Left kidney (tissue), 2 donors: ENCODE results near the gene GFAP. TPM values are rescaled to one million over a fixed set of nuclear protein-coding genes. Genes with fewer than 3 reads are reported as not detected.

Experiments
- DNase-seq: peaks from one replicate; pipeline ENCODE4 v3.0.0-alpha.2; 2013
- polyA plus RNA-seq: library from polyadenylated mRNA; unstranded; fragments of 120-200 nt; gene quantifications from one replicate; pipeline ENCODE4 v1.2.1, GENCODE V29; 2013; ENCODE audit not compliant: insufficient read length

Gene GFAP
- polyA plus RNA-seq, 1 donor = 0.58 TPM

DNA sequence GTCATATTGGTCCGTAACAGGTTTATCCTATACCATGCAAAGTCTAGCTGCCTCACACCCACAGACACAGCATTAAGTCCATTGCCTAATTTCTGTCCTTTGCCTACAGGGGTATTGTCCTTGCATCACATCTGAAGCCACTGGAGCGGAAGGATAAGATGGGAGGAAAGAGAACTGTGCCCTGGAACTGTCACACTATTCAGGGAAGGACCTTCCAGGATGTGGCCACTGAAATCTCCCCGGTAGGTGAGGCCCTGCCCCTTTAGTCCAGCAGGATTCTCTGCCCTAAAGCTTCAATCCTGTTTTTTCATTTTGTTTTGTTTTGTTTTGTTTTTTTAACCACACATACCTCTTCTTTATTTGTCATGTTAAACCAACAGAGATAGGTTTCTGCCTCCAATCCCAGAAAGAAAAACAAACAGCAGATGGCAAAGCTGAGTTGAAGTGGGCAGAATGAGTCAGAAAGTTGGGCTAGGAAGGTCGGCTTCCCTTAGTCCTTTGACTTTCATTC is 13.8 kb downstream of the GFAP start:
- DNase-seq = no peak

DNA sequence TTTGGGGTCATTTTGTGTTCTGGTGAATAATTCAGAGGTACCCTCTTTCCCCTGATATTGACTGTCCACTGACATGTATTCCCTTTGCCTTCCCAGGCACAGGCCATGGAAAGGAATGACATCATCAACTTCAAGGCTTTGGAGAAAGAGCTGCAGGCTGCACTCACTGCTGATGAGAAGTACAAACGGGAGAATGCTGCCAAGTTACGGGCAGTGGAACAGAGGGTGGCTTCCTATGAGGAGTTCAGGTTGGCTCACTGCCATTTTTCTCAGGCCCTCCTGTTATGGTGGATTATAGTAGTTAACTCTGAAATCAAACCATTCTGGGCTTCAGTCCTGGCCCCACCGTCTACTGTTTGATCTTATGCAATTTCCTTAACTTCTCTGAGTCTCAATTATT is 14.4 kb downstream of the GFAP start:
- DNase-seq = no peak

DNA sequence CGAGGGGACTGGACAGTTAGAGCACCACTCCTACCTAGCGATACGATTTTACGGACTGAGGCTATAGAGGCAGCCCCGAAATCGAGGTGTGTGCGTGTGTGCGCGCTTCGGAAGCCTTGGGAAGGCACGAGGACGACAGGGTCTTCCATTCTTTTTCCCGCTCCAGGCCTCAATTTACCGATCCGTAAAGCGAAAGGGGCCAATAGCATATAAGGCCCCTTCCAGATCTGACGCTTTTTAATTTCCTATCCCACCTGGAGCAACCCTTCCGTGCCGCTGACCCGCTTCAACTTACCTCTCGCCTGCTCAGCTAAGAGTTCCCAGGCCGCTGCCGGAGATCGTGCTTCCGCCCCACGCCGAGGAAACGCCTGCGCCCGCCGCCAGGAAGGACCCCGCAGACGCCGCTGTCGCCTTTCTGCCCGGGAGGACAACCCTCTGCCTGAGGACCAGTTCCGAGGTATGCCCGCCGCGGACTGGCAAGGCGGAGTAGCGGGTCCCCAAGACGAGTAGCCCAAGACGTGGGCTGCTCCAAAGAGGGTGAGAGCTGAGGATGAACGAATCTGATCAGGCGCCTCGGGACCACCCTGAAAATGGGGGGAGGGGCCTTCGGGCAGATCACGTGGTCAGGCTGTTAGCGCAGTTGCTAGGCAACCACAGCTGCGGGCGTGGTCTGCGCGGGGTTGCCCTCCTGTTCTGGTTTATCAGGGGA is 16.1 kb downstream of the GFAP start, which contains the start of gene EFTUD2:
TSS of gene EFTUD2 (minus strand) at position 372 of the 709 bp plus-strand sequence. CDS start 4,924 bp downstream, outside the sequence.
- DNase-seq = peak; percentile 89

DNA sequence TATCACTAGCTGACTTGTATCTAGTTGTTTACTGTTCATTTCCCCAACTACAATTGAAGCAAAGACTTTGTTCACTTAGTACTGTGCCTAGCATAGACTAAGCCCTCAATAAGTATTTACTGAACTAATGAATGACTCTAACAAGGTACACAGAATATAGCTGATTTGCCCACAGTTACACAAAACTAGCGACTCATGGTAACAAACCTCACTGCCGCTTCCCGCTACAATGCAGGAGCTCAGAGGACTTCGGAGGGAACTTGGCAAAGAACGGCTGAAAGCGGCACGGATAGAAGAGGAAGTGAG is 16.6 kb downstream of the GFAP start:
- no peak for DNase-seq

DNA sequence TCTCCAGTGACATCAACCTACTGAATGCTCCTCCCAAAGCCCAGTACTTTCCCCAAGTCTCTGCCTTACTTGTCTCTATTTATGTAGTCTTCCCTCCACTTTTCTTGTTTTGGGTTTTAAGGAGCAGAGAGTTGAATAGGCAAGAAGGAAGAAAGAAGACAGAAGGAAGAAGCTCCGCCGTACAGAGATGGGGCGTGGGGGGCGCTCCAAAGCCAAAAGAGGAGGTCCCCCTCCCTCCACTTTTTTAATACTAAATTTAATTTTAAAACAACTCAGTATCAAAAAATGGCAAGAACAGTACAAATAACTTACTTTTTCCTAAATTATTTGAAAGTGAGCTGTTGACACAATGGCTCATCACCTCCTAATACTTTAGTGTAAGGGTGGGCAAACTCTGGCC is 20.7 kb downstream of the GFAP start:
- DNase-seq = no peak

DNA sequence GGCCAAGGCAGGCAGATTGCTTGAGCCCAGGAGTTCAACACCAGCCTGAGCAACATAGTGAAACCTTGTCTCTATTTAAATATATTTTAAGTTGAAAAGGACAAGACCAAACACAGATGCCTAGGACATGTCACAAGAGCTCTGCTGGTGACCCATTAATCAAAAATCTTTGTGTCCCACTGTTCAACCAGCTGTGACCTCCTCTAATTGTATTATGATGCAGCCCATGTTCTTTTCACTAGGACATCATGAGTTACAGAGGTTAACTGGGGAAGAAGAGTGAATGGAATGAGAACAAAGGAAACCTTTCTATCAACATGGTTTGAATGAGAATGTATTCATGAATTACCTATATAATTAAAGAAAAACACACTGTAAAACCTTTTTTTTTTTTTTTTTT is 23.1 kb downstream of the GFAP start:
- DNase-seq = no peak

DNA sequence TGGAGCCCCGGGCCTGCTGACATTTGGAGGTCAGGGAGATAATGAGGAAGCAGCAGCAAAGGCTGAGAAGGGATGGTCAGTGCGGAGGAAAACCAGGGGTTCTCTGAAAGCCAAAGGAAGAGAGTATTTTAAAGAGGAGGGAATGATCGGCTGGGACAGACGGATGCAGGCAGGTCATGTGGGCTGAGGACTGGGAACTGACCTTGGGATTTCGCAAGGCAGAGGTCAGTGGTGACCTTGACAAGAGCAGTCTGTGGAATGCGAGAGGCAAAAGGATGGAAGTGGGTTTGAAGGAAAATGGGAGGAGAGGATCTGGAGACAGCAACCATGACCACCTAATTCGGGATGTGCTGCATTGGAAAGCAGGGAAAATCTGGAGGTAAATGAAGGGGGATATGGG is 26.3 kb downstream of the GFAP start:
- no peak for DNase-seq

DNA sequence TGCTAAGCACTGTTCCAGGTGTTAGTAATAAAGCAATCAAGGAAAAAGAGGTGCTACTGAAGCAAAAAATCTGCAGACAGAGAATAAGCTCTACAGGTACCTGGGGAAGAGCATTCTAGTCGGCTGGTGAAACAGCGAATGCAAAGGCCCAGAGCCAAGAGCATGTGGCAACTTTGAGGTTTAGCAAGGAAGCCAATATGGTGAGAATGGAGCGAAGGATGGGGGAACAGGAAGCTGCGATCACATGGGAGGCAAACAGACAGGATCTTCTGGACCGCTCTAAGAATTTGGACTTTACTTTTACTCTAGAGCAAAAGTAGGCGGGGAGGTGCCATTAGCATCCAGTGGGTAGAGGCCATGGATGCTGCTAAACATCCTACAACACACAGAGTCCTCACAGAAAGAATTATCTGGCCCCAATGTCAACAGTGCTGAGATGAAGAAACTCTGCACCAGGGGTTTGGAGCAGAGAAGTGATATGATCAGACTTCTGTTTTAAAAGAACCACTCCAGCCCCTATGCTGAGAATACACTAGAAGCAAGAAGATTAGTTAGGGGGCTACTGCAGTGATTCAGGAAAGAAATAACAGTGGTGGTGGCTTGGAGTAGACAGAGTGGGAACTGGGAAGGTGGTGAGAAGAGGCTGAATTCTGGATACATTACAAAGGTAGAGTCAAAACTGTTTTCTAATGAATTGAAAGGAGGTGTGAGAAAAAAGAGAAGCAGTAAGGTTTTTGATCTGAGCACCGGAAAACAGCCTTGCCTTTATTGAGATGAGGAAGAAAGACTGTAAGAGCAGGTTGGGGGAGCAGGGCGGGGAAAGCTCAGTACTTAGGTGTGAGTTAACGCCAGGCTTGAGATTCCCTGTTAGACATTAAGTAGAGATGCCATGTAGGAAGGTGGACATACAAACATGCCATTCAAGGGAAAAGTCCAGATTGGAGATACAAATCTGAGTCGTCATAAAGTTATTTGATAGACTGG is 27.0 kb downstream of the GFAP start:
- DNase-seq = no peak

DNA sequence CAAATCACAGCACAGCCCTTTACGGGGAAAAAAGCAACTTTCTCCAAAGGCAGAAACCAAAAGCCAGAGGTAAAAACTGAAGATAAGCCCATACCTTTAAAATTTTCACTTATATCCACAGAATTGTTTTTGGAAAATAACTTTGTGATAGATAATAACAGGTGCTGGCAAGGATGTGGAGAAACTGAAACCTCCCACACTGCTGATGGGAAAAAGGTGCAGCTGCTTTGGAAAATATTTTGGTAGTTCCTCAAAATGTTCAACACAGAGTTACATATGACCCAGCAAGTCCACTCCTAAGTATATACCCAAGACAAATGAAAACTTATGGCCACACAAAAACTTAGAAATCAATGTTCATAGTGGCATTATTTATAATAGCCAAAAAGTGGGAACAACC is 28.3 kb downstream of the GFAP start:
- no peak for DNase-seq

DNA sequence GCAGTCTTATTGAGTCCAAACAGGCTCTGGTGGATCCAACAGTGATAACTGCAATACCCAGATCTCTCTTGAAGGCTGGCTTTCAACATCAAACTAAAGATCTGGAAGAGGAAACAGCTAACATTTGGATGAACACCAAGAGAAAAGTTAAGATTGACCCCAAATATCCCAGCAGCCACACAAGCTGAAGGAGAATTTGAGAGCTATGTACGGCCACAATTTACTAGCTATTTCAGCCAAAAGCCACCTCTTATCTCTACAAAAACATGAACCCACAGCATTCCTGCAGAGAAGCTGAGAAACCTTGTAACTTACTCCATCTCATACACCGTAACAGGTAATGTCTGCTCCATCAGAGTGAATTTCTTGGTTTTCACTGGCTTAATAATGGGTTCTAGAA is 30.4 kb downstream of the GFAP start:
- no peak for DNase-seq

DNA sequence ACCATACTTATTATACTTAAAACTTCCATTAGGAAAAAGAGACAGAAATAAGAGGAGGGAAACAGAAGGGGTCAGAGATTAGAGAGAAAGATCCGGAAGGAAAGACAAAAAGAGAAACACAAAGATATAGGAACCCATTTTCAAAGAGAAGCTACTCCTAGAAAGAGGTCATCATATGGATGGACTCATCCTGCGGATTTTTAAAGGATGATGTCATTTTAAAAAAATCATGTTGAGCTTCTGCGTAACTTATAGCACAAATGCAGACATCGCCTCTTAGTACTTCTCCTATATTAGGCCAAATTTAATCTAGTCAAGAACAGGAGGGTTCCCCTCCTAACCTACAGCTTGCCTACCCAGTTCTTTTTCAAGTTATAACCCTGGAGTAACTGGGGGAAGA is 34.2 kb downstream of the GFAP start:
- no peak for DNase-seq

DNA sequence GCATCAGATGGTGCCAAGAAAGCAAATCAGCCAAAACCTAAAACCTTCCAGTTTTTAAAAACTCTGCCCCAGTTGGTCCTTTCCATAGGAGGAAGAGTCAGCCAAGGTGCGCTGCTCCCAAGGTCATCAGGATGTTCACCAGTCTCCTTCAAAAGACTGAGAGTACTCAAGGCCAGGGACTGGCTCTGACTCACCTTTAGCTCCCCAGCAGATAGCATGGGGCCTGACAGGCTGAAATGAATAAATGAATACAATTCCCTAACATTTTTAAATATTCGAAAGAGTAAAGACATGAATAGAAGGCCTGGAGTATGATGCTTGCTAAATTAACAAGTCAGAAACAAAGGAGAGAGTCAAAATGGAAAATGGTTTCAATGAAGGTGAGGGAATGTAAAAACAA is 35.2 kb downstream of the GFAP start:
- DNase-seq = no peak

DNA sequence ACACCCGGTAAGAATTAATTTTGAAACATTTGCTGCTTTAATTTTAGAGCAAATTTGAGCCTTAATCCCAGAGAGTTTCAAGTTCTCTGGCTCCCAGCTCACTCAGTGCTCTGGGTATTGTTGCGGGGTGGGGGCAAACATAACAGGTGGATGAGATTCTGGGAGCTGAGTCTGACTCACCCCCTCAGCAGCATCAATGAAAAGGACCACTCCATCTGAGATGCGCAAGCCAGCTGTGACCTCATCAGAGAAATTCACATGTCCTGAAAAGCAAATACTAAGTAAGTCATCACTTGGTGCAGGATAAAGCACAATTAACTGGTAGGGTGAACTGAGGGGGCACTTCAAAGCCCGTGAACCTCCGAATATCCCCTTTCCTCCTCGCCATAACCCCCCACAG is 35.9 kb downstream of the GFAP start:
- DNase-seq = no peak

DNA sequence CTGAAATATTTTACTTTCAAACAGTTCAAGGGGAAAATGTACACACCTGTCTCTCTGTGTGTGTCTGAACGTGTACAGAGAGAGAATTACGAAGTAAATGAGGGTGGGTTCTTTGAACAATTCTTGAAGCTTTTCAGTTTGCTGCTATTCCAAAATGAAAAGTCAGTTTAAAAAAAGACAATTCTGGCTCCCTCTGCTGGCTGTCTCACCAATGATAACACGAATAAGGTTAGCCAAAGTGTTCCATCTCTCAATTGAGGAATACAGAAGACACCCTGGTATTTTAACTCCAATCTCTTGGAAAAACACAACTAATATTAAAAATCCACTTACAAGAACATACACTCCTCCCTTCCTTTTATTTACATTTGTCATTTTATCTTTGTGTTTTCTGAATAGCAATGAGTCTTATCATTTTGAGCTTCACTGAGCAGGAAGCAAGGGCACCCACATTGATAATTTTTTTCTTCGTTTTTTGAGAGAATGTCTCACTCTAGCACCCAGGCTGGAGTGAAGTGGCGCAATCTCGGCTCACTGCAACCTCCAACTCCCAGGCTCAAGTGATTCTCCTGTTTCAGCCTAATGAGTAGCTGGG is 36.6 kb downstream of the GFAP start:
- DNase-seq = peak; percentile 41

DNA sequence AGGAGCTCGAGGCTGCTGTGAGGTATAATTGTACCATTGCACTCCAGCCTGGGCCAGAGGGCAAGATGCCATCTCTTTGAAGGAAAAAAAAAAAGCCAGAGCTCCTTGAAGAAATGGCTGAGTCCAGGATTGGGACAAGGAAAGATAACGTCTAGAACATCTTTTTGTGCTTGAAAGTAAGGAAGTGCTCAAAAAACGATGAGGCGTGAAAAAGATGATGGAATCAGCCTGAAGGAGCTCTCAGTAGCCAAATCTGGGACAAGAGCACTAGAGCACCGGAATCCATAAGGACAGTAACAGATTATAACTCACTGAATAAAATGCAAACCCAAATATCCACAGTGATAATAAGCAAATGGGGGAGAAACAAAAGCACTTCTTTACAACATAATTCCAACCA is 38.2 kb downstream of the GFAP start:
- DNase-seq = no peak

DNA sequence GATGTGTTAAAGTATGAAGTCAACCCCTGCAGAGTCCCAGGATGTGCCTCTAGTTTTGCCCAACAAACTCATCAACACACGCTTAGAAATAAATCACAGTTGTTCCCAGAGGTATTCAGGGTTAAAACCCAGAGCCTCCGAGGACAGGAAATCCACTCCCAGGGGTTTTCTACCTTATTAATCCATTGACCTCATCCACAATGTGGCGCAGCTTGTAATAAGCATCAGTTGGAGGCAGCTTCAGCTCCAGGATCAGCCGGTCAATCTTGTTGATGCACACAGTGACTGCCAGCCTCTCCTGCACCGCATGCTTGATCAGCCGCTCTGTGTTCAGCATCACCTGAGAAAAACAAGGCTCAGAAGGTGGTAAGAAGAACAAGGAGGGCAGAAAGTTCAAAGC is 39.5 kb downstream of the GFAP start:
- DNase-seq = no peak

DNA sequence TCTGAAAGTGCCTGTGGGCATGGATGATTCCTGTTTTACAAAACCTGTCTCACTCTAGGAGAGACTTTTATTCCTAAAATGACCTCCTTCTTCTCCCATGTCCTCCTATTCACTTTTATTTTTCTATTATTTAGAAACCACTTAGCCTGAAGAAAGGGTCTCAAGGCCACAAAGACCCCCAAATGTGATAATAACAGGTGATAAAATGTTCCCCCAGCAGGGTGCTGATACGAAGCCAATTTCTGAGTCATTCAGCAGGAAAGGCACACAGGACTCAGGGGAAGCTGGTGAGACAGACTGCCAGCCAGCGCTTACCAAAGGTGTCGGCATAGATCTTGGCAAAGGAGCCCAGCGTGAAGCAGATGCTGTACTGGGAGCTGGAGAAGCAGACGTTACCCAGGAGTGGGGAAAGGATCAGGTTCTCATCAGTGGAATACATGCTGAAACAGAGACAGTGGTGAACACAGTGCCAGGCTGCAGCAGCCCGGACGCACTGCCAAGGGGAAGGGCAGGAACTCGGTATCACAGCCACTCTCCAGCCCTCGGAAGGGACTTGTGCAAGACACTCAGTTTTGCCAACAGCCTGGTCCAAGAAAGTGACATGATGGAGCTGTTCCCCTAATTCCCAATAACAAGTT is 43.0 kb downstream of the GFAP start:
- DNase-seq = no peak

DNA sequence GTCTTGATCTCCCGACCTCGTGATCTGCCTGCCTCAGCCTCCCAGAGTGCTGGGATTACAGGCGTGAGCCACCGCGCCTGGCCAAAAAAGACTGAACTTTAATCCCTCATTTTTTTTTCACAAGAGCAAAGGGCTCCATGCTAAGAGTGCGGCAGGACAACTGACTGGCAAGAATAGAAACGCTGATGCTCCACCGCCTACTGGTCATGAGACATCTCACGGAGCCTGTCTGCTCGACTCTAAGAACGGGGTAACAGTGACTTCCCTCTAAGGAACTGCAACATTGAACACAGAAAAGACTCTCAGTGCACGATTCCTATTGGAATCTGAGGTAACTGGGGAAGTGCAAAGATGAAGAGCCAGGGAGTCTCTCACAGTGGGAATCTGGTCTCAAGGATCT is 43.7 kb downstream of the GFAP start:
- DNase-seq = no peak

DNA sequence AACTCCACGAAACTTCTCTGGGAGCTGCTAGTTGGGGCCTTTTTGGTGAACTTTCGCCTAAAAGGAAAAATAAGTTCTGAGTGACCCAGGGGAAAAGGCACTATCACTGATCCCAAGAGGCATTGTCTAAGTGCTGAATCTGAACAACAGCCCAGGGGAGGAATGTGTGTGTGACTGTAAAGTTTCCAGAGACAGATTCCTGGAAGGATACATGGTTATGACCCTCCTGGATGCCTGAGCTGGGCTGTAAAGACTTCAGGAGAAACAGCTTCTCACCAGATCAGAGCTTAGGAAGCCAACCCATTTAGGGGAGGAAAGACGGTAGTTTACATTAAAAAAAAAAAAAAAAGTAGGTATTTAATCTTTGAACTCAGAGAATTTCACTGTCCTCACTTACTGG is 47.5 kb downstream of the GFAP start:
- DNase-seq = no peak

DNA sequence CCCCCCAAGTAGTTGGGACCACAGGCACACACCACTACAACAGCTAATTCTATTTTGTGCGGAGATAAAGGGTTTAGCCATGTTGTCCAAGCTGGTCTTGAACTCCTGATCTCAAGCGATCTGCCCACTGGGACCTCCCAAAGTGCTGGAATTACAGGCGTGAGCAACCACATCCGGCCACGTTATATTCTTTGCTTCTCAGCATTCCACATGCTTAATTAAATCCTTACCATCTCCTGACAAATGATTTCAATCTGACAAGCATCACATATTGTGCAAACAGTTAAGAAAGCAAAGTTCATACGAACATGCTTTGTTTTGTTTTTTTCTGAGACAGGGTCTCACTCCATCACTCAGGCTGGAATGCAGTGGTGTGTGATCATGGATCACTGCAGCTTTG is 49.4 kb downstream of the GFAP start:
- no peak for DNase-seq

DNA sequence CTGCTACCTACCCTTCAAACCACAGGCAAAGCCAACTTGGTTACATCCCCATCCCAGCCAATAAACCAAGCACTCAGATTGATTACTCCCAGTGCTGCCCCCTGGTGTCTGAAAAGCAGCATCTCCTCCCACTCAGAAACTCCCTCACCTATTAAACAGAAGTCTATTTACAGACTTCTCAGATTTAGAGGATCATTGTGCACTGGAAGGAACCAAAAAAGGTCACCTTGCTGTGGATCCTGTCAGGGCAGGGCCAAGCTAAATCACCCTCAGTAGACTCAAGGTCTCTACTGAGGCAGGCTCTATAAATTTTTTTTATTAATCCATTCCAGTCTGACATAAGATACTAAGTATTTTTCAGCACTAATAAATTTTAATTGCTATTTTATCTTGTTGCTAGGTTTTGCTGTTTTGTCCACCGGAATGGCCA is 50.1 kb downstream of the GFAP start:
- DNase-seq = peak; percentile 70

DNA sequence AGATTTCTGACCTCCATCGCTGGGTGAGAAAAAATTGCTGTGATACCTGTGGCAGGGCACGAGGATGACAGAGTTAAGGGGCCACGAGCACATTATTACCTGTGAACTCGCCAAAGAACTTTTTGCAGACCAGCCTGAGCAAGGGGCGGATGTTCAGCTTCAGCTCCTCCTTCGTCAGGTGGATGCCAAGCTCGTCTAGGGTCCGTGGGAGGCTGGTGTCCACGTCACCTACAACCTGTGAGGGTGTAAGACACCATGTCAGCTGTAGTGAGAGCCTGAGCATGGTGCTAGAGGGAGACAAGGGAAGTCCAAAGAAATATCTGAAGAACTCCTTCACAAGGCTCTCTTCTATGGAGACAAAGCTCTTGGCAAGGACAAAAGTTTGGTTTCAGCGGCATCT is 50.5 kb downstream of the GFAP start:
- no peak for DNase-seq
